GM12872 (cell line): ENCODE measurements around the gene MSRB2.

Experiments used
- TF ChIP-seq, protein P1 (sequence below): IDR thresholded peaks from 3 replicates; pipeline ENCODE4 v1.5.1; 2011; ENCODE audit warnings: low read depth, mild to moderate bottlenecking, low read length, moderate library complexity; ENCODE audit not compliant: insufficient read depth

Gene MSRB2

DNA sequence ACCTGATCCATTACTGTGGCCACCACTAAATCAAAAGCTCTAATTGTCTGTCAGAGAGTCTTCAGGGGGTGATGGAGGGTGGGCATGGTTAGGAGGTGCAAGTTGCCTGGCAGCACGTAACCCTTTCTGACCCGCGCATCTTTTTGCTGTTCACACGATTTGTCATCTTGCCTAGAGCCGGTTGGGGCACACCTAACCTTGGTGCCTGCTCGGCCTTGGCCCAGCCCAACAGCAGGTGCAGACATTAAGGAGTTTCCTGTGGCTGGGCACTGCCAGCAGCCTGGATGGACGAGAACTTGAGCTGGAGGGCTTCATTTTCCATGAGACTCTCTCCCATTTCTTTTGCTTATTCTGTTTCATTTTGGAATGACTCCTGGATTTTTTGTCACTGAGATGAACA lies 55.7 kb downstream of the MSRB2 start:
- TF ChIP-seq, protein P1, sequence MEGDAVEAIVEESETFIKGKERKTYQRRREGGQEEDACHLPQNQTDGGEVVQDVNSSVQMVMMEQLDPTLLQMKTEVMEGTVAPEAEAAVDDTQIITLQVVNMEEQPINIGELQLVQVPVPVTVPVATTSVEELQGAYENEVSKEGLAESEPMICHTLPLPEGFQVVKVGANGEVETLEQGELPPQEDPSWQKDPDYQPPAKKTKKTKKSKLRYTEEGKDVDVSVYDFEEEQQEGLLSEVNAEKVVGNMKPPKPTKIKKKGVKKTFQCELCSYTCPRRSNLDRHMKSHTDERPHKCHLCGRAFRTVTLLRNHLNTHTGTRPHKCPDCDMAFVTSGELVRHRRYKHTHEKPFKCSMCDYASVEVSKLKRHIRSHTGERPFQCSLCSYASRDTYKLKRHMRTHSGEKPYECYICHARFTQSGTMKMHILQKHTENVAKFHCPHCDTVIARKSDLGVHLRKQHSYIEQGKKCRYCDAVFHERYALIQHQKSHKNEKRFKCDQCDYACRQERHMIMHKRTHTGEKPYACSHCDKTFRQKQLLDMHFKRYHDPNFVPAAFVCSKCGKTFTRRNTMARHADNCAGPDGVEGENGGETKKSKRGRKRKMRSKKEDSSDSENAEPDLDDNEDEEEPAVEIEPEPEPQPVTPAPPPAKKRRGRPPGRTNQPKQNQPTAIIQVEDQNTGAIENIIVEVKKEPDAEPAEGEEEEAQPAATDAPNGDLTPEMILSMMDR: no peak

DNA sequence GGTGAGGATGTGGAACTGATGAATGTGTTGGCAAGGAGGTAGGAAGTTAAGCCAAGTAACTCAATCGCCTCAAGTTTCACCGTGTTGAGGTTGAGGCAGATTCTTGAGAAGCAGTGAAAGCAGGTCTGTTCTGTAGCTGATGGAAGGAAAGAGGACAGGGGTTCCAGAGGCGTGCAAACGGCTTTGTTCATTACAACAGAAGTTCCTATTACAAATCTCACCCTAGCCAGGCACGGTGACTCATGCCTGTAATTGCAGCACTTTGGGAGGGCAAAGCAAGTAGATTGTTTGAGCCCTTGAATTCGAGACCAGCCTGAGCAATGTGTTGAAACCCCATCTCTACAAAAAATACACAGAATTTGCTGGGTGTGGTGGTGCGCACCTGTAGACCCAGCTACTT lies 59.8 kb downstream of the MSRB2 start:
- TF ChIP-seq, protein P1: no peak

DNA sequence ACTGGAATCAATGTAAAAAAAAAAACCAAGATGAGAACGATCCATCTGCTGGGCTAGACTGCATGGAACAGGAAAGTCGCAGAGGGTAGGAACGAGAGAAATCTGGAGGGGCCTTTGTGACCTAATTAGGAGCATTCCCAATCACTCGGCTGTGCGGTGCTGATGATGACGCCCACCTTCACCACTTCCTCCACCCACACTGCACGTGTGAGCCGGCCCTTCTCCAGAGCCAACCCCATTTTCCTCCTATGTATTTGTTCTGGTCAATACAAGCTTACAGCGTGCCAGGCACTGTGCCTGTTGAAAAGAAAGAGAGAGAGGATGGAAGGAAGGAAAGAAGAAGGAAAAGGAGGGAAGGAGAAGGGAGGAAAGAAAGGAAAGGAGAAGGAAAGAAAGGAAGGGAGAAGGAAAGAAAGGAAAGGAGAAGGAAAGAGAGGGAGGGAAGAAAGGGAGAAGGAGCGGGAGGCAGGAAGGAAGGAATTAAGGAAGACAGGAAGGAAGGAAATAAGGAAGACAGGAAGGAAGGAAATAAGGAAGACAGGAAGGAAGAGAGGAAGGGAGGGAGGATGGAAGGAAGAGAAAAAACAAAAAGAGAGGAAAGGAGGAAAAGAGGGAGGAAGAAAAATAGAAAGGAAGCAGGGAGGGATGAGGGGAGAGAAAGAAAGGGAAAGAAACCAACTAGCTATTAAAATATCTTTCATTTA lies 61.2 kb downstream of the MSRB2 start:
- TF ChIP-seq, protein P1: no peak

DNA sequence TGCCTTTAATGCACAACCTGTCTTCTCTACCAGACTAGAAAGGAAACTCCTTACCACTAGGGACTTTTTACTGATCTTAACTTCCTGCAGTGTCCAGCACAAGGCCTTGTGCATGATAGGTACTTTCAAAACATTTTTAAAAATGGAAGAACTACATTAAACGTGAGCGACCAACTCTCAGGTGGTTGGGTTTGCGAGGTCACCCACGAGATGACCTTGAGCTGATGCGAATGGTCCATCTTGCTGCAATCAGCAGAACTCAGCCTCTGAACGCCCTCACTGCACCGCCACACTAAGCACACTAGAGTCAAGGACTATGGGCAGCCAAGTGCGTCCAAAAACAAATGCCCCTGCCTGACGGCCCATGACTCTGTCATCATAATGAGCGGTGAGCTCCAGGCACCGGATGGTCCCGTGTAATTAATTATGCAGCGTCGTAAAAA lies 61.9 kb downstream of the MSRB2 start:
- TF ChIP-seq, protein P1: no peak

DNA sequence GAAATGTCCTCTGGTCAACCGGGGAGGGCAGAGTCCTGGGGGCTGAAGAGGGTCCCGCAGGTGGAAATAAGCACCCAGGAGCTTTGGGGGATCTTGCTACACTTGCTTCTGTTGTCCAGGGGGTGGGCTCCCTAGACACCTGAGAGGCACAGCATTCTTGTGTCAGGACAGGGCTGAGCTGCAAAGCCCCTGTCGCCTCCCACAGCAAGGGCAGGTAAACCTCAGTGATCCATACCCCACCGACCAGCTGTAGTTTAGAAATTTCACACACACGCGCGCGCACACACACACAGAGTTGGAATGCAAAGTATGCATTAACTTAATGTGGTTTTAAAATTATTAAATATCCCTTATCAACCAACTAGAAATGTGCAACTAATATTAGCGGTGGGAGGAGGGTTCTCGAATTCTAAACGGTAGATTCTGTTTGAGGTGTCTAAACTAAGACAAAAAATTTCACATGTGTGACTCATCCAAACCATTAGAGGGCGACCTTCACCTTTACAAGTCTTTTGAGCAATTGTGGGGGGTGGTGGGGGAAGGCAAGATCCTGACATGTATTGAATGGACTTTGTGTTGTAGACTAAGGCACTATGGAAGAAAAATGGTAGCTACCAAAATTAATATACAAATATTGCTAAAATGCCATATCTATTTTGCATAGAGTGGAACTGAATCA lies 62.5 kb downstream of the MSRB2 start:
- TF ChIP-seq, protein P1: peak; percentile 56

DNA sequence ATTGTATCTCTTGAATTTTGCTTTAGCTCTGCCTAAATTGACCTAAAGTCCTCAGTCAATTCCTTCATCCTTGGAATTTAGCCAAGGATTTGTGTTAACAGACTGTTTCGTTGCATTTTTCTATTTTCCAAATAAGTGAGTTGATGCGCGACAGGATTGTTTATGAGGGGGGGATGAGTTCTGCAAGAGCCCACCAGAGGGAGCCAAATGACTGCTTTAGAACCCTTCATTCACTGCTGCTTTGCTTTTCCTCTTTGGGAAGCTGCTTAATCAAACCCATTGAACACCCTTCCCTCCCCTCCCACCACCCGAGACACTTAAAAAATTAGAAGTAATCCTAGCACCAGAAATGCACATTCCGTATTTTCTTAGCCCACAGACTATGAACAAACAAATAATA lies 63.0 kb downstream of the MSRB2 start:
- TF ChIP-seq, protein P1: peak; percentile 92

DNA sequence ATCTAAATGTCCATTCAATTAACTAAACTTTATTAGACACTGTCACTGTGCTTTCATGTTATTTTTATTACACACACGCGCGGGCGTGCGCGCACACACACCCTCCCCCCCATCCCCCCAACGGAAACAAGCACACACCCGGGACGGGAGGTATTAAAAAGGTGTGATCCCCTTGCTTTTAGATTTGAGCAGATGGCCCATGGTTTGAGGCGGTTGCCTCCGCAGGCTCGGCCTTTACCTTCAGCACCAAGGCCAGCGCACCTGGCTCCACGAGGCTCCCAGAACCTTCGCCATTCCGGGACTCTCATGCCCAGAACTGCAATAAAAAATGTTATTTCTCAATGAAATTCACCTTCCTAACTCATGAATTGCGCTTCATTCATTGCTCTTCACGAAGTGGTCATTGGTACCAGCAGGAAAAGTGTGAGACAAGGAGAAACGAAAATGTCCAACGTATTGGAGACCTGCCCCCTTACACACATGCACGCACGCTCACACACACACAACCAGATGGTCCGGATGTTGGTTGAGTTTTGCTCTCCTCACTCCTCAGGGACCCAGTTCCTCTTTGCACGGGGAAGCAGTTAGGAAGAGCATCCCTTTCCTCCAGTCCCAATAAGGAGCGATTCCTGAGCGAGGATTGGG lies 76.0 kb downstream of the MSRB2 start:
- TF ChIP-seq, protein P1: no peak
